HG02588 (cell line): ENCODE data around the gene FEZ2.

Experiments
- ATAC-seq: cut with Tn5 transposase; IDR thresholded peaks from one replicate; pipeline ENCODE4 v1.9.1; 2021; ENCODE audit warnings: mild to moderate bottlenecking, moderate library complexity; ENCODE audit not compliant: unreplicated experiment

The FEZ2 gene

GRCh38 chr2:36587556-36587955, 10.4 kb downstream of the FEZ2 start:
- ATAC-seq = no peak

- no peak for ATAC-seq
Measured at GRCh38 chr2:36587101-36587500, 10.9 kb downstream of the FEZ2 start.

DNA sequence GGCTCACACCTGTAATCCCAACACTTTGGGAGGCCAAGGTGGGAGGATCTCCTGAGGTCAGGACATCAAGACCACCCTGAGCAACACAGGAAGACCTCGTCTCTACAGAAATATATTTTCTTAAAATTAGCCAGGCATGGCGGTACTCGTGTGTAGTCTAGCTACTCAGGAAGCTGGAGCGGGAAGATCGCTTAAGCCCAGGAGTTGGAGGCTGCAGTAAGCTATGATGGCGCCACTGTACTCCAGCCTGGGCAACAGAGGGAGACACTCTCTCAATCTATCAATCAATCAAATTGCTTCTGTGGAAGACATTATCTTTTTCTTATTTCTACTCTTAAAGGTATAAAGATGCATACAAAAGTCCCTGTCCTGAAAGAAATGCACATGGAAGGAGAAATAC, 11.3 kb downstream of the FEZ2 start:
- ATAC-seq = no peak

DNA sequence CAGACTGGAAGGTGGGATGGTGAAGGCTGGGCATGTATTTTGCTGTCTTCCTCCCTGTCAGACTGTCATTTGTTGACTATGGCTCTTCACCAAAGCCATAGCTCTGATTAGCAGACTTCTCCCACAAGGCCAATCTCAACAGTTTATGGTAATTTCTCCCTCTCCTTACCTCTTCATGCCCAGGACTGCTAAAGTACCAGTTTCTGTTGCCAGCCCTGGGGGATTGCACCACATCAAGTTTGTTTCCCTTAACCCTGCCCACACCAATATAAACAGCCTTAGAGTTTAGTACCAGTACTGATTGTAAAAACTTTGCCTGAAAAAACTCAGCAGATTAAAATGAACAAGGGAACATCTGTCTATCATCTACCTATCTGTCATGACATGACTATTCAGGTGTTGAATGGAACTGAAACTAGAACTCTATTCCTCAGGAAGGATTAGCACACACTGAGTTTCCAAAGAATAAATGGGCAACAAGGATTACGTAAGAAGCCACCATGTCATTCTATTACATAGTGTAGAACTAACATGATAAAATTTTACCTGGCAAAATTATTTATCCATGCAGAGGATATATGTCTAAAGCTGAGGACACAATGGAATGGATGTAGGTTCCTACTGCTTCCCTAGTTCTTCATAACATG, 13.7 kb downstream of the FEZ2 start:
- ATAC-seq = no peak

- no peak for ATAC-seq
Measured at GRCh38 chr2:36582951-36583350, 15.0 kb downstream of the FEZ2 start.

GRCh38 chr2:36582538-36582937, 15.4 kb downstream of the FEZ2 start:
- no peak for ATAC-seq

GRCh38 chr2:36579297-36579664, 18.7 kb downstream of the FEZ2 start:
- no peak for ATAC-seq

DNA sequence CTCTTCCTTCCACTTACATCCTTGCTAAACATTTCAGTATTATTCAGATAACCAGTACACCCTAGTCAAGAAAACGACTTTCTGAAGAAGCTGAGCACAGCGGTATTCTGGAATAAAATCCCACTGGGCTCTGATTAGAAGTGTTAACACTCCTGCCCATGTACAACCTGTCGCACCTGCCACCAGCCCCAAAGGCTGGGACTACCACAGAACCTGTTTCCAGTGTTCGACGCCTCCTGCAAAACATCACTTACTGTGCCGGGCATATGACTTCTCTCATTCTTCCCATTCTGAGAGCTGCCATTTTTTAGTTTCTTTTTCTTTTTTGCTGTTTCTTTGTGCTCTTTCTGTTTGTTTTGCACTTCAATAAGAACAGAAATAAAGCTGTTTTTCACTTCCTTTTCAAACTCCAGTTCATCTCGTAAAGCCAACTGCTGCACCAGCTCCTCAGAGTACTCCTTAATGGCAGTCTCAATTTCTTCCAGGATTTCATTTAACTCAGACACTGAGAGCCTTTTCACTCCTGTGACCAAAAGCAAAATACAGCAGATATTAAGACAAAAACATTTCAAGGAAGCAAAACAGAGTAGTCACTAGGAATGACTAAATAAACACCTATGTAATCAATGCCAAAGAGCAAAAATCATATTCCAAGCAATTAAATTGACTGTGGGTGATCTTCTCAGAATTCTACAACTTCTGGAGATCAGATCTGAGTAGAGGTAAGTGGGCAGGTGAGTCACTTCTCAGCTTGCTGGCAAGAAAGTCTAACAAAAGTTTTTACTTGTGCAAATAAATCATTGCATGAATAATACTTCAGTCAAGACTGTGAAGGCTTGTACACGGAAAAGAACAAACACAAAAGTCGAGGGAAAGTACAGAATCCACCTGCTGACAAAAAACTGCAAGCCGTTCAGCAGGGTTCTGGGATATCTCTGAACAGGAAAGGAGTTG, 19.3 kb downstream of the FEZ2 start:
- no peak for ATAC-seq

GRCh38 chr2:36577884-36578283, 20.1 kb downstream of the FEZ2 start:
- ATAC-seq = no peak

GRCh38 chr2:36574560-36574959, 23.4 kb downstream of the FEZ2 start:
- ATAC-seq = no peak

GRCh38 chr2:36573165-36573564, 24.8 kb downstream of the FEZ2 start:
- no peak for ATAC-seq

DNA sequence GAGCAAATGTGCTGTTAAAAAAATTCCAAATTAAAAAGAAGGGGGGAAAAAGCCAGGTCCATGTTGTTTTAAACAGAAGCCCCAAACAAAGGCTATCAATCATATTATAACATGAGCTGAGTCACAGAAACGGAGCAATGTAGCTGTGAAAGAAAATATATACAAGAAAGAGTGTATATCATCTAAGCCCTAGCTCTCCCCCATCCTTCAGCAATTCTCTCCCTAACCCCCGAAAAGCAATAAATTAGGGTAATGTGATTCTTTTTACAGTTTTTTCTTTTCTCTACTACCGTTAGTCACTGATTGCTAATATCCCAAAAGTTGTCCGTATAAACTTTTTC, 25.3 kb downstream of the FEZ2 start:
- ATAC-seq = no peak

DNA sequence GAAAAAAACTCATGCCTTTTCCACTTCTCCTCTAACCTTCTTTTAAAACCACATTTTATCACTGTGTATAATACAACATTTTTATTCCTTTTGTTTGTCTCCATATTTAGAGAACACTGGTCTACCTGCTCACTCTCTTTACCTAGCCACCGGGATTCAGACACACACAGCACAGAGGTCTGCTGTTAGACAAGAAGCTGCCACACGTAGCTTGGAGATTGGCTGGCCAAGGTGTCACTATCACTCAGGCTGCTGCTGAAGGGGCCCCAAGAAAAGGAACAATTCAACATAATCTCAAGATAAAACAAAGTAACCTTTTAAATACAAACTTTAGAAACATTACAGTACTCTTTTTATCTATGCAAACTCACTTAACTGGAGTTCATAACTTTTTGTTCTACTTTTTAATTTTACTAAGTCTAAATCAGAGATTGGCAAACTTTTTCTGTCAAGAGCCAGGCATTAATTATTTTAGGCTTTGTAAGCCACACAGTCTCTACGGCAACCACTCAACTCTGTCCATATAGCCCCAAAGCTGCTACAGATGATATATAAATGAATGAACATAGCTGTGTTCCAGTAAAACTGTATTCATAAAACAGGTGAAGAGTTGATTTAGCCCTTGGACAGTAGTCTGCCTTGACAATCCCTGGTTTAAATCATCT, 25.8 kb downstream of the FEZ2 start:
- ATAC-seq = no peak

GRCh38 chr2:36570416-36570815, 27.6 kb downstream of the FEZ2 start:
- no peak for ATAC-seq

DNA sequence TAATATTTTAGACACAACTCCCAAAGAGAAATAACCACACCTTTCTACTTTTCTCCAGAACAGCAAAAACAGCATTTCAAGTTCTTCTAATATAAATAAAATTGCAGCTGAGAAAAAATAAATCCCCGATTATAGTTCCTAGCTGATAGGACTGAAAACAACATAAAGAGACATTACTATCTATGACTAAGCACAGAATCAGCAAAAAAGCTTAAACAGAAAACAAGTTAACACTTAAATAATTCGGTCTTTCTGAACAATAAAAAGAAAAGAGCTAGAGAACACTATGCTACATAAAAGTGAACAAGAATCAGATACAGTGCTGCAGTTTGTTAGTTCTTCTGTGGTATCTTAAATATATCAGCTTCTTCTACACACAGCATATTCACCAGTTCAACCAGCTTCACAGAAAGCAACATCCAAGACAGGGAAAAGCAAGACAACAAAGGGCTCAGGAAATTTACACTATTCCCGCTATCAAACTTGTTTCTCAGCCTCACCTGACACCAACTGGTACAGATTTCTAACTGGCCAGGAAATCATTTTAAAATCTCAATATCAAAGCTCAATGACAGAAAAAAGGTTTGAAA, 28.6 kb downstream of the FEZ2 start:
- ATAC-seq = no peak

DNA sequence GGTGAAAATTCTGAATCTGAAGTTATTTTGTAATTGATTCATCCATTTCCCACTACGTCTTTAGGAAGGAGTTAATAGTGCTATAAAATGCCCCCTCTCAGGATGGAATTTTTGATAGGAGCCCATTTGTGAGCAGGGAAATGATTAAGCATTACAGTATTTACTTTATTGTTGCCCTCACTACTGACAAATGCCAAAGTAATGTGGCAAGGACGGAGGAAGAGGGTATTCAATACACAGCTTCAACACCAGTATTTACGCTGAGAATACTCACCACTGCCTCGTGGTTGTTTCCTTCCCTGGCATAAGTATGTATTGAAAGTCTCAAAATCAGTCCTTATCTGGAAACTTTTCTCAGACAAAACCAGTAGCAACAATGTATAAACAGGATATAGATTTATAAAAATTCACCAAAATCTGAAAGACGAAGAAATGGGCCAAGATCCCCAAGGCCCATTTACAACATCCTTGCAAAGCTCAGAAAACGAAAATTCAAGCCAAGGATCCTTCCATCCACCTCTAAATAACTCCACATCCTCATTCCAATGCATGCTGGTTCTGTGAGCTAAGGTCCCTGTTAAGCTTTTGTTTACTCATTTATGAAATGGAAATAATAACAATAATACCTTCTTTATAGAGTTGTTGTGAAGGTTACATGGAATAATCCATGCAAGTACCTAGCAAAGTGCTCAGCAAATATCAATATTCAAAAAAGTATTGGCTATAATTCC, 29.3 kb downstream of the FEZ2 start:
- no peak for ATAC-seq

- ATAC-seq = no peak
Measured at GRCh38 chr2:36567711-36568408, 30.1 kb downstream of the FEZ2 start.

- no peak for ATAC-seq
Measured at GRCh38 chr2:36566887-36567286, 31.1 kb downstream of the FEZ2 start.

GRCh38 chr2:36565712-36566111, 32.3 kb downstream of the FEZ2 start:
- no peak for ATAC-seq

GRCh38 chr2:36564377-36564930, 33.5 kb downstream of the FEZ2 start:
- no peak for ATAC-seq
